ENCODE results near the gene BRICD5.
A peak's percentile ranks its signal among the peaks of the same experiment; 100 is the strongest.
"Not testable (repeated sequence)": the region's sequence is repeated elsewhere in the genome, so short reads cannot be mapped to it uniquely, and the experiment has no call there.

Gene BRICD5

GRCh38 chr16:2205104-2205966 is 5.3 kb downstream of the BRICD5 start, which contains the start of gene MLST8:
Gene MLST8, plus strand, starts transcription at chr16:2205454. Its CDS starts 632 bp downstream, at chr16:2206086.
- Histone ChIP-seq H3K4me1 (ENCODE audit: insufficient read depth, low read length) (peaks cover 1% of the 10 kb centered on the region; the same call in 1 of the 2 replicates), H3K36me3 (ENCODE audit: insufficient read depth, low read length) (no peaks in the 10 kb centered on the region), H3K9me3 (ENCODE audit: control insufficient read depth, insufficient read depth, low read length) (no peaks in the 10 kb centered on the region), H3K9ac (ENCODE audit: low read depth, low read length) (peak within 1 kb of the TSS; percentile 95)

GRCh38 chr16:2204416-2205103 is 6.1 kb downstream of the BRICD5 start:
- H3K4me1 ChIP-seq (ENCODE audit: insufficient read depth, low read length), result no peaks in the 10 kb centered on the region
- peak overlapping the region; percentile 95 for H3K9ac ChIP-seq (ENCODE audit: low read depth, low read length)
- no peaks in the 10 kb centered on the region for H3K36me3 ChIP-seq (ENCODE audit: insufficient read depth, low read length)
- no peaks in the 10 kb centered on the region for H3K9me3 ChIP-seq (ENCODE audit: control insufficient read depth, insufficient read depth, low read length)

- H3K9me3 ChIP-seq (ENCODE audit: control insufficient read depth, insufficient read depth, low read length); H3K4me1 ChIP-seq (ENCODE audit: insufficient read depth, low read length); H3K36me3 ChIP-seq (ENCODE audit: insufficient read depth, low read length); H3K9ac ChIP-seq (ENCODE audit: low read depth, low read length): not testable (repeated sequence)
Observed at GRCh38 chr16:2203119-2203688, 7.5 kb downstream of the BRICD5 start.

- Histone ChIP-seq H3K4me1 (ENCODE audit: insufficient read depth, low read length) (no peaks in the 10 kb centered on the region), H3K9me3 (ENCODE audit: control insufficient read depth, insufficient read depth, low read length) (no peaks in the 10 kb centered on the region), H3K36me3 (ENCODE audit: insufficient read depth, low read length) (no peaks in the 10 kb centered on the region), H3K9ac (ENCODE audit: low read depth, low read length) (no peak overlapping the region)
Observed at GRCh38 chr16:2200313-2200712, 10.3 kb downstream of the BRICD5 start.

GRCh38 chr16:2199621-2200139 is 11.0 kb downstream of the BRICD5 start:
- H3K9ac ChIP-seq (ENCODE audit: low read depth, low read length), result no peak overlapping the region
- H3K9me3 ChIP-seq (ENCODE audit: control insufficient read depth, insufficient read depth, low read length), result no peaks in the 10 kb centered on the region
- no peaks in the 10 kb centered on the region for H3K36me3 ChIP-seq (ENCODE audit: insufficient read depth, low read length)
- H3K4me1 ChIP-seq (ENCODE audit: insufficient read depth, low read length), result no peaks in the 10 kb centered on the region

GRCh38 chr16:2199095-2199494 is 11.6 kb downstream of the BRICD5 start:
- Histone ChIP-seq H3K9ac (ENCODE audit: low read depth, low read length) (no peak overlapping the region), H3K9me3 (ENCODE audit: control insufficient read depth, insufficient read depth, low read length) (no peaks in the 10 kb centered on the region), H3K4me1 (ENCODE audit: insufficient read depth, low read length) (no peaks in the 10 kb centered on the region)

GRCh38 chr16:2198283-2198682 is 12.4 kb downstream of the BRICD5 start:
- no peaks in the 10 kb centered on the region for H3K36me3 ChIP-seq (ENCODE audit: insufficient read depth, low read length)
- no peak overlapping the region for H3K9ac ChIP-seq (ENCODE audit: low read depth, low read length)
- no peaks in the 10 kb centered on the region for H3K4me1 ChIP-seq (ENCODE audit: insufficient read depth, low read length)
- H3K9me3 ChIP-seq (ENCODE audit: control insufficient read depth, insufficient read depth, low read length), result no peaks in the 10 kb centered on the region

More at GRCh38 chr16:2199095-2199494, 11.6 kb downstream of the BRICD5 start:
- H3K36me3 ChIP-seq (ENCODE audit: insufficient read depth, low read length), result no peaks in the 10 kb centered on the region

- H3K9me3 ChIP-seq (ENCODE audit: control insufficient read depth, insufficient read depth, low read length), result no peaks in the 10 kb centered on the region
- H3K4me1 ChIP-seq (ENCODE audit: insufficient read depth, low read length), result no peaks in the 10 kb centered on the region
- H3K36me3 ChIP-seq (ENCODE audit: insufficient read depth, low read length), result no peaks in the 10 kb centered on the region
- no peak overlapping the region for H3K9ac ChIP-seq (ENCODE audit: low read depth, low read length)
Observed at GRCh38 chr16:2197765-2198164, 12.9 kb downstream of the BRICD5 start.

GRCh38 chr16:2196981-2197511 is 13.6 kb downstream of the BRICD5 start:
- Histone ChIP-seq H3K9ac (ENCODE audit: low read depth, low read length) (peak overlapping the region; percentile 42; the same call in 1 of the 2 replicates), H3K36me3 (ENCODE audit: insufficient read depth, low read length) (no peaks in the 10 kb centered on the region), H3K9me3 (ENCODE audit: control insufficient read depth, insufficient read depth, low read length) (no peaks in the 10 kb centered on the region), H3K4me1 (ENCODE audit: insufficient read depth, low read length) (no peaks in the 10 kb centered on the region)

- no peaks in the 10 kb centered on the region for H3K4me1 ChIP-seq (ENCODE audit: insufficient read depth, low read length)
- no peaks in the 10 kb centered on the region for H3K36me3 ChIP-seq (ENCODE audit: insufficient read depth, low read length)
- no peaks in the 10 kb centered on the region for H3K9me3 ChIP-seq (ENCODE audit: control insufficient read depth, insufficient read depth, low read length)
- H3K9ac ChIP-seq (ENCODE audit: low read depth, low read length), result peak within 1 kb of the TSS; percentile 42; the same call in 1 of the 2 replicates
Observed at GRCh38 chr16:2196162-2196980, 14.3 kb downstream of the BRICD5 start, which contains the start of gene CASKIN1. Gene CASKIN1, minus strand, starts transcription at chr16:2196605. Its CDS starts 173 bp downstream, at chr16:2196432.

GRCh38 chr16:2195322-2196161 is 15.1 kb downstream of the BRICD5 start:
- no peaks in the 10 kb centered on the region for H3K9me3 ChIP-seq (ENCODE audit: control insufficient read depth, insufficient read depth, low read length)
- no peaks in the 10 kb centered on the region for H3K4me1 ChIP-seq (ENCODE audit: insufficient read depth, low read length)
- H3K36me3 ChIP-seq (ENCODE audit: insufficient read depth, low read length), result no peaks in the 10 kb centered on the region
- peak overlapping the region; percentile 30; the same call in 1 of the 2 replicates for H3K9ac ChIP-seq (ENCODE audit: low read depth, low read length)

GRCh38 chr16:2194852-2195321 is 15.8 kb downstream of the BRICD5 start:
- H3K9ac ChIP-seq (ENCODE audit: low read depth, low read length), result peak overlapping the region; percentile 30; the same call in 1 of the 2 replicates
- no peaks in the 10 kb centered on the region for H3K4me1 ChIP-seq (ENCODE audit: insufficient read depth, low read length)
- no peaks in the 10 kb centered on the region for H3K9me3 ChIP-seq (ENCODE audit: control insufficient read depth, insufficient read depth, low read length)
- no peaks in the 10 kb centered on the region for H3K36me3 ChIP-seq (ENCODE audit: insufficient read depth, low read length)
